HG02981 (cell line): ENCODE results near the gene UPF3A.
"Not testable (repeated sequence)": the region's sequence is repeated elsewhere in the genome, so short reads cannot be mapped to it uniquely, and the experiment has no call there.

Source experiments
- ATAC-seq: cut with Tn5 transposase; IDR thresholded peaks from one replicate; pipeline ENCODE4 v1.9.1; 2021; ENCODE audit warnings: mild to moderate bottlenecking, moderate library complexity; ENCODE audit not compliant: unreplicated experiment

UPF3A gene, protein sequence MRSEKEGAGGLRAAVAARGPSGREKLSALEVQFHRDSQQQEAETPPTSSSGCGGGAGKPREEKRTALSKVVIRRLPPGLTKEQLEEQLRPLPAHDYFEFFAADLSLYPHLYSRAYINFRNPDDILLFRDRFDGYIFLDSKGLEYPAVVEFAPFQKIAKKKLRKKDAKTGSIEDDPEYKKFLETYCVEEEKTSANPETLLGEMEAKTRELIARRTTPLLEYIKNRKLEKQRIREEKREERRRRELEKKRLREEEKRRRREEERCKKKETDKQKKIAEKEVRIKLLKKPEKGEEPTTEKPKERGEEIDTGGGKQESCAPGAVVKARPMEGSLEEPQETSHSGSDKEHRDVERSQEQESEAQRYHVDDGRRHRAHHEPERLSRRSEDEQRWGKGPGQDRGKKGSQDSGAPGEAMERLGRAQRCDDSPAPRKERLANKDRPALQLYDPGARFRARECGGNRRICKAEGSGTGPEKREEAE

DNA sequence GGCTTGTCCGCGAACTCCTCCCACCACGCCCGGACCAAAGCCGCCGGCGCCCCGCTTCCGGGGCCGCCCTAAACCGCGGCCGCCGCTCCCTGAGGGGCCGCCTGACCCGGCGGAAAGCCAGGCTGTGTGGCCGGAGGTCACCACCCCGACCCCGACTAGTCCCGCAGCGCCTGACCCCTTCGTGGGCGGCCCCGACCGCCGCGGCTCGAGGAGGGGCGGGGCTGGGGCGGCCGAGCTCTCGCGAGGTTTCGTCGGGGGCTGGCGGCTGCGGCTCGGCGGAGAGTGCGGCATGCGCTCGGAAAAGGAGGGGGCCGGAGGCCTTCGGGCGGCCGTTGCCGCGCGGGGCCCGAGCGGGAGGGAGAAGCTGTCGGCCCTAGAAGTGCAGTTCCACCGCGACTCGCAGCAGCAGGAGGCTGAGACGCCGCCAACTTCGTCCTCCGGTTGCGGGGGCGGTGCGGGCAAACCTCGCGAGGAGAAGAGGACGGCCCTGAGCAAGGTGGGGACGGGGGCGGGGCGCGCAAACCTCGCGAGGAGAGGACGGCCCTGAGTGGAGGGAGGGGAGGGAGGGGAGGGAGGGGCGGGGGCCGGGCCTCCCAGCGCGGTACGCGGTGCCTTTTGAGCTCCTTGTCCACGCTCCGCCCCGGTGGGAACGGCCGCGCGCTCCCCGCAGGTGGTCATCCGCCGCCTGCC, at the start of gene UPF3A:
Gene UPF3A, plus strand, starts transcription at position 251 of the 690 bp plus-strand sequence. Its CDS starts 39 bp downstream, at position 290.
- ATAC-seq: peak; percentile 74

DNA sequence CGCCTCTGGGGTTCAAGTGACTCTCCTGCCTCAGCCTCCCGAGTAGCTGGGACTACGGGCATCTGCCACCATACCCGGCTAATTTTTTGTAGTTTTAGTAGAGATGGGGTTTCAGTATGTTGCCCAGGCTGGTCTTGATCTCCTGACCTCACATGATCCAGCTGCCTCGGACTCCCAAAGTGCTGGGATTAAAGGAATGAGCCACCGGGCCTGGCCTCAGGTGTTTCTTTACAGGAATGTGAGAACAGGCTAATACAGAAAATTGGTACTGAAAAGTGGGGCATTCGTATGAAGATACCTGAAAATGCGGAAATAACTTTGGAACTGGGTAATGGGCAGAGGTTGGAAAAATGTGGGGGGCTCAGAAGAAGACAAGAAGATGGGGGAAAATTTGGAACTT, 49.5 kb upstream of the UPF3A start:
- no peak for ATAC-seq

DNA sequence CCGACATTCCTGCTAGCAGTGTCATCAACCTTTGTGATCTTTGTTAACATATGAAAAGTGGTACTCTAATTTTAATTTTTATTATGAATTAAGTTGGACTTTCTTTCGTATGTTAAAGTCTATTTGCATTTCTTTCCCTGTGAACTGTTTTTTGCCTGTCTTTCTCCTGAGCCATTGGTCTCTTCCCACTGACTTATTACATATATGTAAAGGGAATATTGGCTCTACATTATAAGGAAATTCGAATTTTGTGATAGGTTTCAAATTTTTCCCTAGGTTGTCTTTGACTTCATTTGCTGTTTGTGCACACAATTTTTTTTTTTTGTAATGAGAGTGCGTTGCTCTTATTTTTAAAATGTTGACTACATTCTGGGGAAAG, 47.1 kb upstream of the UPF3A start:
- ATAC-seq: no peak

DNA sequence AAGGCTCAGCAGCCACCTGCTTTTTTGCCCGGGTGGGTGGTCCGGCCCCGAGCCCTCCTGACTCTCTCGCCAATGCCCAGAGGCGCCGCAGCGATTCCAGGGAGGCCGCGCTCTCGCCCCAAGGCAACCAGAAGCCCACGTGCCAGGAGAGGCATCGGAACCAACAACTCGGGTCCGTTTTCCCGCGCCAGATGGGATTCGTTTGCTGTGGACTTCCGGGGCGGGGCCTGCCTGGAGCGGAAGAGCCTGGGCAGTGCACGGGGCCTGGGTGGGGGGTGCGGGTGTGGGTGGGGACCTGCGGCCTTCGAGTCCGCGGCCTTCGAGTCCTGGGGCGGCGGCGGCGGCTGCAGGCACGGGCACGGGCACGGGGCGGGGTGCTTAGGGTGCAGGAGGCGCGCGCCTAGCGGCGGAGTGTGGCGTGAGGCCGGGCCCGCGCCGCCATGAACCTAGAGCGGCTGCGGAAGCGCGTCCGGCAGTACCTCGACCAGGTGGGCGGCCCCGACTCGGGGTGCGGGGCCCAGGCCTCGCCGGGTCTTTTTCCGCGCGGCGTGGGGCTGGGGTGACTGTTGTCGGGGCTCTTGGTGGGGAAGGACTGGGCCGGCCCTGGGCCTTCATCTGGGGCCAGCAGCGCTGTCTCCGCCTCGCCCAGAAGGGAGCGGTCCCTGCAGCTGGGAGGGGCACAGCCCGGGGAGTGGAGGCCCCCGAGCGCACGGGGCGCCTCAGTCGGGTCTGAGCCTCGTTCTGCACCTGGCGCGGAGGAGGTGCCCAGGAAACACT, 46.6 kb upstream of the UPF3A start, which contains the start of gene CDC16:
Gene CDC16, plus strand, starts transcription at position 253 of the 777 bp plus-strand sequence. Its CDS starts 188 bp downstream, at position 441.
- peak; percentile 85 for ATAC-seq

DNA sequence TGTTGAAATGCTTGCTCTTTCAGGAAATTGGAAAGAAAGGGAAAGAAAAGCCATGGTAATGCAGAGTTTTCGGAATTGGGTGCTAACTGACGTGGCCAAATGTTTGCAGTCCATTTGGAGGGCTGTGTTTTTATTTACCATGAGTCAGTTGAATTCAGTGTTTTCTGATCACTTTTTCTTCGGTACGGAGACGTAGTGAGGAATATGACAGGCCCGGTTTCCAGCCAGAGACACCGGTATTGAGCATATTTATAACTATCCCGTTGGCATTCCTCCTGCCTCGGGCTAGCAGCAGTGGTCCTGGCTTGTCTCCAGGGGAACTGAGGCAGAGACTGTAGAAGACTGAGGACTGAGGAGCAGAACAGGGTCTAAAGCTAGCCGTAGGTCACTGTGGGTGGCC, 45.7 kb upstream of the UPF3A start:
- no peak for ATAC-seq

DNA sequence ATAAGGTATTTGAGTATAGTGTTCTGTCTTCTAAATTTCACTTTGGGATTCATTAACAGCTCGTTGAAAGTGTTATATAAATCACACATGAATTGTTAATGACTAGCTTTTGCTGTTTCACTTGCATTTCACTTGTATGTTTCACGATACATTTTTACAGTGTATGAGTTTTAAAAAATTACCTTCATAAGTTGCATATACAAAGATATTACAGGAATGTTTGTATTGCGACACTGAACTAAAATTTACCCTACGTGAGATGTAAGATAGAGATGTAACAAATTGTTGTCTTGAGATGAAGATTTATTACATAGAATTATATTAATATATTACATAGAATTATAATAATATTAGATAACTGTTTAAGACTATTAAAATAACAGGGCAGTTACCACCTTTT, 45.2 kb upstream of the UPF3A start:
- no peak for ATAC-seq

DNA sequence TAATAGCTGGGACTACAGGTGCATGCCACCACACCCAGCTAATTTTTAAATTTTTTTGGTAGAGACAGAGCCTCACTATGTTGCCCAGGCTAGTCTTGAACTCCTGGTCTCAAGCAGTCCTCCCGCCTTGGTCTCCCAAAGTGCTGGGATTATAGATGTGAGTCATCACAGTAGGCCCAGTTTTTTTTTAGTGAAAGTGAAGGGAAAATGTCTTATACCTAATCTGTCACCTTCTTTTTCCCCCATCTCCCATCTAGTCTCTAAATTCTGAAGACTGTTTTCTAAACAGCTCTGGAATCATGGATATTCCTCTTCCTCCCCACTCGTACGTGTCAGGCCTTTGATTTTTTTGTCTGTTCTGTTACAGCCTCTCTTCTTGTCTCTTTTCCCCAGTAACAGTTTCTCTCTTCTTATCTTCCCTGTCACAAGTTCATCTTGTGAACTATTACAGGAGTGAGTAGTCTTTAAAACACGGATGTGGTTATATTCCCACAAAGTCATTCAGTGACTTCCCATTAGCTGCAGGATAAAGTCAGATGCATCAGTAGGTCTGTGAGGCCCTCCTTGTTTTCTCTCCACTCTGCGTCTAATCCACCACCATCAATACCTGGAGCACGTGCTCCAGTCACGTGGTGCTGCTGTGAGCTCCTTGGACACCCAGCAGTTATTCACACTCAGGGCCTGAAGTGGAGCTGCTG, 43.8 kb upstream of the UPF3A start:
- ATAC-seq: no peak

DNA sequence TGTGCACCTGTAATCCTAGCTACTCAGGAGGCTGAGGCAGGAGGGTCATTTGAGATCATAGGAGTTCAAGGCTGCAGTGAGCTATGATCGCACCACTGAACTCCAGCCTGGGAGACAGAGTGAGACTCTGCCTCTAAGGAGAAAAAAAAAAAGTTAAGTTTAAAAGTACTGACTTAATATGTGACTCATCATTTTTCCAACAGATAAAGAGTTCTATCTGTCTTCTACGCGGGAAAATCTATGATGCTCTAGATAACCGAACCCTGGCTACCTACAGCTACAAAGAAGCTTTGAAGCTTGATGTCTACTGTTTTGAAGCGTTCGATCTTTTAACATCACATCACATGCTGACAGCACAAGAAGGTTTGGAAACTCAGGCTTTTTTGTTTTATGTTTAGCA, 39.5 kb upstream of the UPF3A start:
- no peak for ATAC-seq

DNA sequence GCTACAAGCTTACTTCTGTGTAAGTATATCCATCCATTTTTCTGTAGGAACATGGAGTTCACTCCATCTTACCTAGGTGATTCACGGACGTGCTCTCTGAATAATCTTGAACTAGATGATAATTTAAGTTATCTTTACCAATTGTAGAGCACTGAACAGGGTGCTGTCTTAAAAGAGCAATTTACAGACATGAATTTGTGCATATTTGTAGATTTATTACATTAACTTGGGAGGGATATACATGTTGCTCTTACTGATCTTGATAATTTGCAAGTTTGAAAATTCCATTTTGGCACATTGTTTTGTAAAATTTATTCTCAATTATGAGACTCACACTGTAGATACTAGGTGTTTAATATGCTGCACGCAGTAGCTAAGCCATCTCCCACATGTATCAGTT, 37.4 kb upstream of the UPF3A start:
- ATAC-seq: no peak

DNA sequence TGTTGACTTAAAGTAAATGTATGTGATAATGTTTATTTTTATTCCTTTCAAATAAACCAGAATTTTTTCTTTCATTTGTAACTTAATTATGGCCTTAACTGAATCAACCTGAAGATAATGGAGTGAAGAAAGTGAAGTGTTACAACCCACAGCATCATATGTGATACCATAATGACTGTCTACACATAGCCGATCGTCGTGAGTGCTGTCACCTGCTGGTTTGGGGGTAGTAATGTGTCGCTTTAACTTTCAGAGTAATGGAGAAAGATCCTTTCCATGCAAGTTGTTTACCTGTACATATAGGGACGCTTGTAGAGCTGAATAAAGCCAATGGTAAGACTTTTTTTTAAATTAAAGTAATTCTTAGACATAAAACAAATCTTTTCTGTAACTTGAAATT, 36.8 kb upstream of the UPF3A start:
- ATAC-seq: no peak

DNA sequence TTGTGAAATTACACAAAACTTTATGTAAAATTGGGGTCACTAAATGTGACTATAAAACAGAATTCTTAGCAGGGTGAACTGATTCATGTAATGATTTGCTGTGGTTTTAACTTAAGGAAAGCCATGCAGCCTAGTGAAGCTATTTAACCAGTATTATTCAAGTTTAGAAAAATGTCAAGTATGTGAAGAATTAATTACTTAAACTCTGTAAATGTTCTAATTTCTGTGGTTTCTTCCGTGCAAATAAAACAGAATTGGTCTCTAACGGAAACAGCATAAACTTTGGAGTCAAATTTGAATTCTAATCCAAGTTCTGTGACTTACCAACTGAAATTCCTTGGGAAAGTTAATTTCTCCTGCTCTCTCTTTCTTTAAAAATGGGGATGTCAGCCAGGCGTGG, 33.4 kb upstream of the UPF3A start:
- no peak for ATAC-seq

DNA sequence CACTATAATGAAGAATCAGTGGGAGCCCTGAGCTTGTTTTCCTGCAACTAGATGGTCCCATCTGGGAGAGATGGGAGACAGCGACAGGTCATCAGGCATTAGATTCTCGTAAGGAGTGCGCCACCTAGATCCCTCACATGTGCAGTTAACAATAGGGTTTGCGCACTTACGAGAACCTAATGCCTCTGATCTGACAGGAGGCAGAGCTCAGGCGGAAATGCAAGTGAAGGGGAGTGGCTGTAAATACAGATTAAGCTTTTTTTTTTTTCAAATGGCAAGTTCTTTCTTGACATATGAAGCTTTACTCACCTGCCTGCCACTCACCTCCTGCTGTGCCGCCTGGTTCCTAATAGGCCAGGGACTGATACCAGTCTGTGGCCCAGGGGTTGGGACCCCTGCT, 32.3 kb upstream of the UPF3A start:
- no peak for ATAC-seq

DNA sequence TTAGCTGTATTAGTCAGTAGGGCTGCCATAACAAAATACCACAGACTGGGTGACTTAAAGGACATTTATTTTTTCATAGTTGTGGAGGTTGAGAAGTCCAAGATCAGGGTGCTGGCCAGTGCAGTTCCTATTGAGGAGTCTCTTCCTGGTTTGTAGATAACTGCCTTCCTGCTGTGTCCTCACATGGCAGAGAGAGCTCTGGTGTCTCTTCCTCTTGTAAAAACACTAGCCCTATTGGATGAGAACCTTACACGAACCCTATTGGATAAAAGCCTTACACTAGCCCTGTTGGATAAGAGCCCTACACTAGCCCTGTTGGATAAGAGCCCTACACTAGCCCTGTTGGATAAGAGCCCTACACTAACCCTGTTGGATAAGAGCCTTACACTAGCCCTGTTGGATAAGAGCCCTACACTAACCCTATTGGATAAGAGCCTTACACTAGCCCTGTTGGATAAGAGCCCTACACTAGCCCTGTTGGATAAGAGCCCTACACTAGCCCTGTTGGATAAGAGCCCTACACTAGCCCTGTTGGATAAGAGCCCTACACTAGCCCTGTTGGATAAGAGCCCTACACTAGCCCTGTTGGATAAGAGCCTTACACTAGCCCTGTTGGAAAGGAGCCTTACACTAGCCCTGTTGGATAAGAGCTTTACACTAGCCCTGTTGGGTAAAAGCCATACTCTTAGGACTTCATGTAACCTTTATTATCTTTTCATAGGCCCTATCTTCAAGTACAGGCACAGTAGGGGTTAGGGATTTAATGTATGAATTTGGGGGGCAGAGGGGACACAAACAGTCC, 29.6 kb upstream of the UPF3A start:
- ATAC-seq: not testable (repeated sequence)

DNA sequence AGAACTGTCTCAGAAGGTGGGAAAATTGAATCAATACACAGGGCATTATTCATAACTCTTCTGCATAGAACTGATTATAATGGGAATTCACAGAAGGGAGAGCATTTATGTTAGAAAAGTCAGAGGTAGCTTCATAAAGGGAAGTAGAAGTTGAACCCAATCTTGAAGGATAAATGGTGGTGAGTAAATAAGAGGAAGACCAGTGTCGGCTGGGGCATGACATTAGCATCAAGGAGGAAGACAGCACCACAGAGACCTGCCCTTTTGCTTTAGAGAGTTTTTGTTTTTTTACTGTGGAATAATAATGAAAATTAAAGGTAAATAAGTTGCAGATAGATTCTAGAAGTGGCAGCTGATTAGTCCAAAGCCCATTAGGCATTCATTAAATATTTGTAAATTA, 24.9 kb upstream of the UPF3A start:
- no peak for ATAC-seq

DNA sequence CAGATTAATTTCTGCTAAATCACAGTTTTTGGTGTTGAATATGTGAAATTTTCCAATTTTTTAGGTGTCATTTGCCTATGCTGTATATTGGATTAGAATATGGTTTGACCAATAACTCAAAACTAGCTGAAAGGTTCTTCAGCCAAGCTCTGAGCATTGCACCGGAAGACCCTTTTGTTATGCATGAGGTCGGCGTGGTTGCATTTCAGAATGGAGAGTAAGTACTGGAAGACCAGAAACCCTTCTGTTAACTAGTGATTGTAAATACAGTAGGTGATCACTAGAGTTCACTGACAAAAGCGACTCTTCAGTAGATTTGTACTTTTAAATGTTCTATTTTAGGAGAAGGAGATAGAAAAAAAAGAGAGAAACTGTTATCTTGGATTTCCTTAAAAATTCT, 24.4 kb upstream of the UPF3A start:
- ATAC-seq: no peak

DNA sequence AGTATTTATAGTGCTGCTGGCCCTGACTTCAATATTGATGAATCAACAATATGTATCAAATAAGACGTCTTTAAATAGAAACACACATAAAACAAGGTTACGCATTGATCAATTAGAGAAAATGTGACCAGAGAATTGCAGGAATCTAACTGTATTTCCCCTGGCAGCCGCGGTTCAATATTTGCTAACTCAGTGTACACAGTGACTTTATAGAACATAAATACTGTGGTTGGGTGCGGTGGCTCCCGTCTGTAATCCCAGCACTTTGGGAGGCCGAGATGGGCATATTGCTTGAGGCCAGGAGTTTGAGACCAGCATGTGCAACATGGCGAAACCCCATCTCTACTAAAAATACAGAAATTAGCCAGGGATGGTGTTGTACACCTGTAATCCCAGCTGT, 22.8 kb upstream of the UPF3A start:
- no peak for ATAC-seq

DNA sequence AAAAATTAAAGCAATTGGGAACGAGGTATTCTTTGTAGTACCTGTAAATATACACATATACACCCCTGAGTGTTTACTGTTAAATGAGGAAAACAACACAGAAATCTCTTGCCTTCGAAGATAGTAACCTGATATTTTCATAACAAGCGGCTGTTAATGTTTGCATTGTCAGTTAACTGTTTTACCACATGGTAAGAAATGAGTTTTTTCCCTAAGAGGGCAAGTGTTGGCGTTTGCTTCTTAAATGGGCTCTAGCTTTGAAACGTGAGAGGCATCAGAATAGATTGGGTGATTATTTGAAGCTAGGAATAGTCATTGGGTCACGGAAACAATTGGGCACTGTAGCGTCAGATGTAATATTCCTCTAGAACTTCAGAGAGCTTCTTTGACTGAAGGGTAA, 22.0 kb upstream of the UPF3A start:
- no peak for ATAC-seq

DNA sequence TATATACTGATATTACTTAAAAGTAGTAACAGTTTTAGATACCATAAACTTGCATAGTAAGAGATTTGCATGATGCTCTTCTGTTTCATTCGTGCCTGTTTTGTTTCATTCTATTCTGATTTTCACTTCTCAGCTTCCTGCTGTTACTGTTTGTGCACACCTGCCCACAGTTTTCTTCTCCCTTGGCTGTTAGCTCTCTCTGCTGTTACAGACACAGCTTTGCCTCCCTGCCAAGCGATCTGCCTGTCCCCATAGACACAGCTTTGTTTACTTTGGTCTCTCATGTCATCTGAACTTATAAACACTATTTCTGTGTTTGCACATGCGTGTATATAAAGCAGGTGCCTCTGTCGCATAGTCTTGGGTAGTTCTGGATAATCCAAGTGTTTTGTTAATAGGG, 21.4 kb upstream of the UPF3A start:
- ATAC-seq: no peak

DNA sequence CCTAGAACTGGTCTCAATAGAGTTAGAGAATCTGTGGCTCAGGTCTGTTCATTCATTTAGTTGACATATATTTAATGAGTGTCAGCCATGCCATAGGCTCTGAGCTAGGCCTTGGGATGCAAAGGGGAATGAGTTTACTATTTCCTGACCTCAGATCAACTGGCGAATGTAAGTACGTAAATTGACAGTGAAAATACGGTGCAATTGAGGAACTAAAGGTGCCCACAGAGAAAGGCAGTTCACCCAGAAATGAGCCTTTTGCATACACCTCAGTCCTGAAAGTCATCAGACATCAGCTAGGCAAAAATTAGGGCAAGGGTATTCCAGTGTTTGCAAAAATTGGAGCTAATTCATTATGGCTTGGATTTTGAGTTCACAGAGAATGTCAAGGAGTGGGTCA, 20.6 kb upstream of the UPF3A start:
- ATAC-seq: no peak

DNA sequence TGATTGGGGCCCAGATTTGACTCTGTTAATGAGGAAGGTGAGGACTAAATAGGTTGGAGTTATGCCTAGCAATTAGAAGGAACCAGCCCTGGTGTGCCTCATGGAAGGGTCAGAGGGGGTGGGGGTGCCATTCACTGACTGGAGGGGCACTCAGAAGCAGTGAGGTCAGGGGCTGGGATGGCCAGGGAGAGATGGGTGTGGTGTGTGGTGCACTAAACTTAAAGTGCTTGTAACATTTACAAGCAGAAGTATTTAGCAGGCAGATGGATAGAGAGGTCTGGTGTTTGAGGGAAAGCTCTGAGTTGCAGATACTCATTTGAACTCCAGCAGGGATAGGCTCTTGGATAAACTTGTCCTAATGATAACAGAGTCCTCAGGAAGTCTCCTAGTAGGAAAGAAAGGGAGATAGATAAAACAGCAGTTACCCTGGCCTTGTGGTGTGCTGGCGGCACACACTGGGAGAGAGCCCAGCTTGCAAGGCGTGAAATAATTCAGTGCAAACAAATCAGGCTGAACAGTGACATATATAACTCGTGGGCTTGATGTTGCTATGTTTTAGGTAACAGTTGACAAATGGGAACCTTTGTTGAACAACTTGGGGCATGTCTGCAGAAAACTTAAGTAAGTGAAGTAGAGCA, 20.0 kb upstream of the UPF3A start:
- no peak for ATAC-seq
